ENCODE results near the gene TCP10L. TPM values are rescaled to one million over a fixed set of nuclear protein-coding genes. Genes with fewer than 3 reads are reported as not detected.
A peak's percentile ranks its signal among the peaks of the same experiment; 100 is the strongest.

TCP10L gene
- total RNA-seq, 6 donors from 2014 or later, result 1.0 to 2.7 (median 1.1) TPM; not detected in 3

- no peak overlapping the region for H3K4me3 ChIP-seq
- DNase-seq (no peak), ATAC-seq (ENCODE audit: low FRiP score in 2 of 2) (no peak)
- WGBS, 2 donors, result 84 to 88% methylated on average over 7 of the region's 8 CpGs
- H3K27me3 ChIP-seq, result no peaks in the 10 kb centered on the region
- TF ChIP-seq CTCF (IDR thresholded peaks at IDR 0.05) (no peak), POLR2A (IDR thresholded peaks at IDR 0.05) (no peak)
- H3K4me1 ChIP-seq, result no peaks in the 10 kb centered on the region
- no peaks in the 10 kb centered on the region for H3K9me3 ChIP-seq
- H3K27ac ChIP-seq, result no peak overlapping the region
- peaks cover 28 to 94% (median 67%) of the 10 kb centered on the region in 4 donors for H3K36me3 ChIP-seq
These were observed 19.1 kb upstream of the TCP10L start for GRCh38 chr21:32604464-32604863.

GRCh38 chr21:32603131-32603530 lies 17.8 kb upstream of the TCP10L start:
- no peak overlapping the region for H3K4me3 ChIP-seq
- peaks cover 24 to 89% (median 62%) of the 10 kb centered on the region in 4 donors for H3K36me3 ChIP-seq
- WGBS, 2 donors, result 82 to 84% methylated on average over 8 of the region's 8 CpGs
- no peaks in the 10 kb centered on the region for H3K9me3 ChIP-seq
- H3K4me1 ChIP-seq, result no peaks in the 10 kb centered on the region
- no peak overlapping the region for H3K27ac ChIP-seq
- DNase-seq (no peak), ATAC-seq (ENCODE audit: low FRiP score in 2 of 2) (no peak)
- no peaks in the 10 kb centered on the region for H3K27me3 ChIP-seq
- TF ChIP-seq CTCF (IDR thresholded peaks at IDR 0.05), result no peak
- TF ChIP-seq EP300 (IDR thresholded peaks at IDR 0.05), result no peak
- no peak for TF ChIP-seq POLR2A (IDR thresholded peaks at IDR 0.05)
- TF ChIP-seq POLR2AphosphoS5 (IDR thresholded peaks at IDR 0.05), result no peak

- Histone ChIP-seq H3K27ac (no peak overlapping the region), H3K4me3 (no peak overlapping the region), H3K4me1 (no peaks in the 10 kb centered on the region), H3K27me3 (no peaks in the 10 kb centered on the region), H3K36me3 (peaks cover 24 to 79% (median 58%) of the 10 kb centered on the region in 4 donors), H3K9me3 (no peaks in the 10 kb centered on the region)
- DNase-seq, result no peak
- ATAC-seq (ENCODE audit: low FRiP score in 2 of 2), result no peak
- WGBS, 2 donors, result 90 to 97% methylated on average over 5 to 6 of the region's 6 CpGs
- no peak for TF ChIP-seq POLR2AphosphoS5 (IDR thresholded peaks at IDR 0.05)
These were observed 16.8 kb upstream of the TCP10L start for GRCh38 chr21:32602099-32602498.

- no peaks in the 10 kb centered on the region for H3K4me1 ChIP-seq
- no peak overlapping the region for H3K27ac ChIP-seq
- no peak for ATAC-seq (ENCODE audit: low FRiP score in 2 of 2)
- TF ChIP-seq POLR2A (IDR thresholded peaks at IDR 0.05) (no peak), EP300 (IDR thresholded peaks at IDR 0.05) (no peak), POLR2AphosphoS5 (IDR thresholded peaks at IDR 0.05) (no peak), CTCF (IDR thresholded peaks at IDR 0.05) (no peak)
- no peaks in the 10 kb centered on the region for H3K9me3 ChIP-seq
- 84 to 93% methylated on average over 8 of the region's 8 CpGs for WGBS, 2 donors
- DNase-seq, result peak in 1 of 2 donors; percentile 52
- peaks cover 13 to 53% (median 37%) of the 10 kb centered on the region in 4 donors for H3K36me3 ChIP-seq
- H3K4me3 ChIP-seq, result no peak overlapping the region
- no peaks in the 10 kb centered on the region for H3K27me3 ChIP-seq
These were observed 14.2 kb upstream of the TCP10L start for GRCh38 chr21:32599526-32599925.

GRCh38 chr21:32599091-32599490 lies 13.8 kb upstream of the TCP10L start:
- H3K4me3 ChIP-seq, result no peak overlapping the region
- no peak for ATAC-seq (ENCODE audit: low FRiP score in 2 of 2)
- H3K27me3 ChIP-seq, result no peaks in the 10 kb centered on the region
- no peak overlapping the region for H3K27ac ChIP-seq
- TF ChIP-seq POLR2A (IDR thresholded peaks at IDR 0.05), result no peak
- no peak for TF ChIP-seq POLR2AphosphoS5 (IDR thresholded peaks at IDR 0.05)
- no peak for TF ChIP-seq CTCF (IDR thresholded peaks at IDR 0.05)
- no peak for TF ChIP-seq EP300 (IDR thresholded peaks at IDR 0.05)
- peaks cover 12 to 49% (median 32%) of the 10 kb centered on the region in 4 donors for H3K36me3 ChIP-seq
- H3K9me3 ChIP-seq, result no peaks in the 10 kb centered on the region
- no peaks in the 10 kb centered on the region for H3K4me1 ChIP-seq
- 82 to 91% methylated on average over 5 of the region's 5 CpGs for WGBS, 2 donors
- DNase-seq, result no peak
